NCI-H446 treated with DMSO at 0.1 percent for 48 hours (cell line): ENCODE data around the gene EHMT1.
"Not testable (repeated sequence)": the region's sequence is repeated elsewhere in the genome, so short reads cannot be mapped to it uniquely, and the experiment has no call there.

Source experiments
- DNase-seq: peaks from one replicate; lab custom pipeline; 2025; lab: John Stamatoyannopoulos, UW

The EHMT1 gene

DNA sequence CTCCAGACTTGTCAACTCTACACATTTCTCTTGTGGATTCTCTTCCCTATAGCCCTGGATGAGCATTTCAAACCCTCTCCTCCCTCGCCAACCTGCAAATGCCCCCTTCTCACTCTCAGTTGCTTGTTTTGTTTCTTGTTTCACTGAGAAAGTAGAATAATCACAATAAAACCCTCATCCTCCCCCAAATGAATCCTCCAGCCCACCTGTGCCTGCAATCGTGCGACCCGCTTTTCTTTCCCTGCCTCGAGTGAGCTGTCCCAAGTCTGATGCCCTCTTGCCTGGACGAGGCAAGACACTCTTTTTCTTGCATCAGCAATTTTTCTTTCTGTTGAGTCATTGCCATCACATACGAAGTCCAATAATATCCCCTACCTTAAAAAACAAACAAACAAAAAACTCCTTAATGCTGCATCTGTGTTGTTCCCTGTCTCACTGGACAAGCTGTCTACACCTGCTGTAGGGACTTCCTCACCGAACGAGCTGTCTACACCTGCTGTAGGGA is 255.1 kb downstream of the EHMT1 start:
- DNase-seq, result no peak

DNA sequence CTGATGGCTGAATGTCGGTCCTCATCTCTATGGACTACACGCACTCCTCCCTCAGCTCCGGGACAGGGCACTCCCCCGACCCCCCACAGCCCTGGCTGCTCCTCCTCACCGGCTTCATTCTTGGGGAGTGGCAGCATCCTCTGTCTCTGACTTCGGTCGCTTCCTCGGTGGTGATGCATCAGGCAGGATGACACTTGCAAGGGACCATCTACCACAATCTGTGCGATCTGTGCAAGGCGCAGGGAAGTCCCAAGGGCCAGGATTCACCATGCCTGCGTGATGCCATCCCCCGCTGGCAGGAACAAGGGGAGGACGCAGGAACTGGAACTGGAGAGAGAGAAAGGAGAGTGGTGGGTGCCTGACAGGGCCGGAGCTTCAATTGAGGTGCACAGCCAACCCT is 256.5 kb downstream of the EHMT1 start:
- no peak for DNase-seq

- DNase-seq, result no peak
Measured at GRCh38 chr9:137875846-137876245, 257.0 kb downstream of the EHMT1 start.

DNA sequence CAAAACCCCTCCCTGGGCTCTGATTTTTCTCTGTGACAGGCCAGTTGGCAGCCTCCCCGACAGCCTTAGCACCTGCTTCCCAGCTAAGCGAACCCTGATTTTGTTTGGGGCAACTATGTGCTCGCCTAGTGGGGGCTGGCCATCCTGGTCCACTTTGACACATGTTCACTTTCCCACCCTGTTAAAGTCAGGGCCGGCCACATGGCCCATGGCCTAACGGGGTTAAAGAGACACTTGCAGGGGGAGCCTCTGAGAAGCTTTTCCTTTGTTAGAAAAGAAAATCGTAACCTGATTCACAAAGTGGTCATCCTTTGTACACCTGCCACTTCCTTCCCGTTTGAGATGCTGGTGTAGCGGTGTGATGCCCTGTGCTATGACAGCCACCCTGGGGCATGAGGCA is 257.5 kb downstream of the EHMT1 start:
- no peak for DNase-seq

DNA sequence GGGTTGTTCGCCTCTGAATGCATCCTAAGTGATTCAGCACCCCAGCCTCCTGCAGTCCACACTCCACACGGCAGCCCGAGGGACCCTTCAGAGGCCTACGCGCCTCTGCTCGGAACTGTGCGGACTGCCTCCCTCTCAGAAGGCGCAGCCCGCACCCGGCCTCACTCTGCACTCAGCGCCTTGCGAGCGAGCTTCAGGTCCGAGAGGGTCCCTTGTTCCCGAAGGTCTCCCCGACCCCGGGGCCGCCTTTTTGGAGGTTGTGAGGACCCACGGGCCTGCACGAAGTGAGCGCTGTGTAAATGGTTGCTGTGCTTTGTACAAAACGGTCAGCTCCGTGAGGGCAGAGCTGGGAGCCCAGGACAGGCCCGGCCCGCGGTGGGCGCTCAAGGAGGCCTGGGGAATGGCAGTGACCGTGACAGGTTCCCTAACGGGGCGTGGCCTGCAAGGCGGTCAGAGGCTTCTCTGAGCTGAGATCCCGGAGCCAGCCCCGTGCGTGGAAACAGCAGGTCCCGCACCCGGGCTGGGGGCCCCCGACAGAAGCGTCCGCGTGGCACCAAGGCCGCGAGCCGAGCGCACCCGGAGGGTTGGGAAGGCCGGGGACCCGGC is 258.1 kb downstream of the EHMT1 start:
- DNase-seq, result no peak

DNA sequence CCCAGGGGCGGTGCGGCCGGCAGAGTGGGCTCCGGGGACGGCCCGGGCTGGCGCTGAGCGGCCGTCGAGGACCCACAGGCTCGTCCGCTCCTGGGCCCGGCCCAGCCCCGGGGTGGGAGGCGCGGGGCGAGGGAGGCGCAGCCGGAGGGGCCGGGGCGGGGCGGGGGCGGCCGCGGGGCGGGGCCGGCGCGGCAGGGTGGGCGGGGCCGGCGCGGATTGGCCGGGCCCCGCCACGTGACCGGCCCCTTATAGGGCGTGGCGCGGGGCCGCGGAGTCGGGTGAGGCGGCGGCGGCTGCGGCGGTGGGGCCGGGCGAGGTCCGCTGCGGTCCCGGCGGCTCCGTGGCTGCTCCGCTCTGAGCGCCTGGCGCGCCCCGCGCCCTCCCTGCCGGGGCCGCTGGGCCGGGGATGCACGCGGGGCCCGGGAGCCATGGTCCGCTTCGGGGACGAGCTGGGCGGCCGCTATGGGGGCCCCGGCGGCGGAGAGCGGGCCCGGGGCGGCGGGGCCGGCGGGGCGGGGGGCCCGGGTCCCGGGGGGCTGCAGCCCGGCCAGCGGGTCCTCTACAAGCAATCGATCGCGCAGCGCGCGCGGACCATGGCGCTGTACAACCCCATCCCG is 258.8 kb downstream of the EHMT1 start, which contains the start of gene CACNA1B:
CACNA1B (plus strand) TSS at position 277 of the 617 bp plus-strand sequence; CDS start at position 429, 152 bp downstream.
- DNase-seq, result peak; percentile 3

DNA sequence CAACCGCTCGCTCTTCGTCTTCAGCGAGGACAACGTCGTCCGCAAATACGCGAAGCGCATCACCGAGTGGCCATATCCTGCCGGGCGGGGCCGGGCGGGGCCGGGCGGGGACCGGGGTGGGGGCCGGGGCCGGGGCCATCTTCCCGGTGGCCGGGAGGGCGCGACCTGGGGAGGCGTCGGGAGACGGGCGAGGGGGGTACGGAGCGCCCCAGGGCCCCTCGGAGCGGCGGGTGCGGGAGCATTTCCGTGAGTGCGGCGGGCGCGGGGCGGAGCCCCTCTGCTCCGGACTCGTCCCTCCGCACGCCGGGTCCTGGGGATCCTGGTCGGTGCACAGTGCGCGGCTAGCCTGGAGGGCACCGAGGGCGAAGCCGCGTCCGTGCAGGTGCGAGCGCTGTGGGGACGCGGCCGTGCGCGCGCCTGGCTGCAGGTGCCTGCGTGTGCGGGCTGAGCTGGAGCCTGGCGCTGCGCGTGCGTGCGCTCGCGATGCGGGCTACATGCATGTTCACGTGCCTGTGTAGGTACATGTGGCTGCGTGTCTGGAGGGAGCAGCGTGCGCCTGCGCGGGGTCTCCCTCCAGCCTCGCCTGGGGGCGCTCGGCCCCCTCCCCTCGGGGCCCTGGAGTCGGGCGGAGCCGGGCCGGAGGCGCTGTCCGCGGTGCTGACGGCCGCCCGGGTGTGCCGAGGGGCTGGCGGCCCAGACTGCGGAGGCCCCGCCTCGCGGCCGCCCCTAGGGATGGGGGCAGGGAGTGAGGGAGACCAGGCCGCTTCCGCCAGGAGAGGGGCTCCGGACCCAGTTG is 259.5 kb downstream of the EHMT1 start:
- DNase-seq, result no peak

- no peak for DNase-seq
Measured at GRCh38 chr9:137879052-137879451, 260.2 kb downstream of the EHMT1 start.

- DNase-seq, result no peak
Measured at GRCh38 chr9:137879566-137880150, 260.9 kb downstream of the EHMT1 start.

DNA sequence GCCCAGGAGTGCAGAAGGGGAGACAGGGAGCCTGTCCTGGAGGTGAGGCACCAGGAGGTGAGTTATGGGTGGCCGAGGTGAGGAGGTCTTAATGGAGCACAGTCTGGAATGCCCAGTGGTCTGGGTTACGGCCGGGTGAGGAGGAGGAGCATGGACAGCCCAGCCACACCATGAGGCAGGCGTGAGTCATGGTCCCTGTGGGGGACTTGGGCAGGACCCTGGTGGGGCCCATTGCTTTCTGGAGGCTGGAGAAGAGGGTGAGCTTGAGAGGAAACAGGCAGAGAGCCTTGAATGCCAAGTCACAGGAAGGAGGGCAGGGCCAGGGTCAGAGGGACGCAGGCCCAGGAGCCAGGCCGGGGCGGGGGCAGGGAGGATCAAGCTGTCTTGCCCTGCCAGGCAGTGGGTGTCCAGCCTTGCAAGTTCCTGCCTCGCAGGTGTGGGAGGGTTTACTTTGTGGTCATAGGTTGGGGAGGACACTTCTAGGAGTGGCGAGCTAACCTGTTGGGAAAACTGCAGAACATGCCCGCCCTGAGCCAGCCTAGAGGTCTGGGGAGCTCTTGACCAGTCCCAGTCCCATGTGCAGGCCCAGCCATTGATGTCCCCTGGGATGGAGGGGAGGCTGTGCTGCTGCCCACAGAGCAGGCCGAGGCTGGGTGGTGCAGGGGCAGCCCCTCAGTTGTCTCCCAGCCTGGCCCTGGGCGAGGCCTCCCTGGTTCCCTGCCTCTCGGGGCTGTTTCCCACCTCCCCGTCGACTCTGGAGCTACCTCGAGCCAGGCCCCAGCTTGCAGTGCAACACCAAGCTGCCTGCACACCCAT is 261.6 kb downstream of the EHMT1 start:
- DNase-seq, result no peak

GRCh38 chr9:137880976-137881530 is 262.2 kb downstream of the EHMT1 start:
- no peak for DNase-seq

- DNase-seq, result no peak
Measured at GRCh38 chr9:137881591-137882505, 263.0 kb downstream of the EHMT1 start.

- no peak for DNase-seq
Measured at GRCh38 chr9:137882506-137882821, 263.7 kb downstream of the EHMT1 start.

DNA sequence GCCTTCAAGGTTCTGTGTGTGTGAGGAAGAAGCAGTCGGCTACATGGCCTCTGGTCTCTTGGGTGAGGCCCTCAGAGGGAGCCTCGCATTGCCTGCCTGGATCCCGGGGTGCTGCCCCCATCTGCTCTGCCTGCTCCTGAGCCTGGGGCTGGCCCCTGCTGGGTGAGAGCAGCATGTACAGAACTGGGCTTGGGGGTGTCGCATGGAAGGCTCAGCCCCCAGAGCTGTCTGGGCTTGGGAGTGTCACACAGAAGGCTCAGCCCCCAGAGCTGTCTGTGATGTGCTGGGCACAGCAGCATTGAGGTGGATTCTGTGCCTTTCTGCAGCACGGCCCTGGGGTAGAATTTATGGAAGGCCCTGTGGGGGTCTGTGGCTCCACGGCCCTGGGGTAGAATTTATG is 265.2 kb downstream of the EHMT1 start:
- not testable (repeated sequence) for DNase-seq

GRCh38 chr9:137884547-137884946 is 265.7 kb downstream of the EHMT1 start:
- DNase-seq, result not testable (repeated sequence)

DNA sequence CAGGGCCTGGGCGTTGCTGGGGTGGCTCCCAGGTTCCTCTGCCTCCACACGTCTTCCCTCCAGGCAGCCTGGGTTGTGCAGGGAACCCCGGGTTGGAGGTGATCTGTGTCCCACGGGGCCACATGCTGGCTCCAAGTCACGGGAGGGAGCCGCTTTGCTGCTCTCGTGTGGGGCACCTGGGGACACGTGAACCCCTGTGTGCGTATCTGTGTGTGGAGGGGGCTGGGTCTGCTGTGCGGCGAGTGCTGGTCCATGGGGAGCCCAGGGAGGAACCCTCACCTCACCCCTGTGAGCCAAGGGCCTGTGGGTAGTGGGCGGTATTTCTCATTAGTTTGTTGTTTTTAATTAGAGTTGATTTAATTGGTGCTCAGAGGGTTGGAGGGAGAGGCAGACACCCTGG is 266.3 kb downstream of the EHMT1 start:
- DNase-seq, result not testable (repeated sequence)
